AG08395 (cell line): ENCODE data around the gene SEC22A.

Experiments used
- DNase-seq: peaks from one replicate; pipeline ENCODE4 v3.0.0; 2012; ENCODE audit warnings: mixed read lengths, low spot score

Gene SEC22A

GRCh38 chr3:123307064-123307463 is 105.3 kb downstream of the SEC22A start:
- no peak for DNase-seq

DNA sequence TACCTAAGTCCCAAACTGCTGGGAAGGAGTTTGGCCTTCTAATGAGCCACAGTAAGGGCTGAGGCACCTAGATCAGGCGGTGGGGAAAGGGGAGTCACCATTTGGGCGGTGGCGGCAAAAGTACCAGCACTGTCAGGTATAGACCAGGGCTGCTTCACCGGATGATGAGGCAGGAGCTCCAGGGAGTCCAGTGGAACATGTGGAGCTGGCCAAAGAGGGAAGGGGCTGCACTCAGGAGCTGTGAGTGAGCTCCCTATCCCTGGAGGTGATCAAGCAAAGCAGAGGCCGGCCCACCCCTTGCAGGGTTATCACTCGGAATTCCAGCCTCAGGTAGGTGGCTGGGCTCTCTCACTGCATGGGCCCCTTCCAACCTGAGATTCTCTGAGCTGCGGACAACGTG is 108.4 kb downstream of the SEC22A start:
- DNase-seq, result no peak

DNA sequence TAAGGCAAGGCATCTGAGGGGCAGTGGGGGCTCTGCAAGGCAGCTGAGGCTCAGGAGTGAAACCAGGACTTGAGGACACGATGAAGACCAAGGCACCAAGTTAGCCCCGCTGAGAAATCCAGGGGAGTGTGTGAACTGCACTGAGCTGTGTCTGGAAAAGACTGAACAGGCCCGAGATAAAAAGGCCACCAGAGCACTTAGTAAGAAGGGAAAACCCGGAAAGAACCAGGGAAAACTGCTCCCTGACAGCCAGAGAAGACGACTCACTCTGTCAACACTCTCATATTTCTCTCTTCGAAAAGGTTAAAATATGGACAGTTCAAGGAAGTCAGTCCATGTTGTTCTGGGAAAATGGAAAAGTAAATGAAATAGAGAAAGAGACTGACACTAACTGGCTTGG is 109.0 kb downstream of the SEC22A start:
- no peak for DNase-seq

- no peak for DNase-seq
Measured at GRCh38 chr3:123311201-123311600, 109.5 kb downstream of the SEC22A start.

DNA sequence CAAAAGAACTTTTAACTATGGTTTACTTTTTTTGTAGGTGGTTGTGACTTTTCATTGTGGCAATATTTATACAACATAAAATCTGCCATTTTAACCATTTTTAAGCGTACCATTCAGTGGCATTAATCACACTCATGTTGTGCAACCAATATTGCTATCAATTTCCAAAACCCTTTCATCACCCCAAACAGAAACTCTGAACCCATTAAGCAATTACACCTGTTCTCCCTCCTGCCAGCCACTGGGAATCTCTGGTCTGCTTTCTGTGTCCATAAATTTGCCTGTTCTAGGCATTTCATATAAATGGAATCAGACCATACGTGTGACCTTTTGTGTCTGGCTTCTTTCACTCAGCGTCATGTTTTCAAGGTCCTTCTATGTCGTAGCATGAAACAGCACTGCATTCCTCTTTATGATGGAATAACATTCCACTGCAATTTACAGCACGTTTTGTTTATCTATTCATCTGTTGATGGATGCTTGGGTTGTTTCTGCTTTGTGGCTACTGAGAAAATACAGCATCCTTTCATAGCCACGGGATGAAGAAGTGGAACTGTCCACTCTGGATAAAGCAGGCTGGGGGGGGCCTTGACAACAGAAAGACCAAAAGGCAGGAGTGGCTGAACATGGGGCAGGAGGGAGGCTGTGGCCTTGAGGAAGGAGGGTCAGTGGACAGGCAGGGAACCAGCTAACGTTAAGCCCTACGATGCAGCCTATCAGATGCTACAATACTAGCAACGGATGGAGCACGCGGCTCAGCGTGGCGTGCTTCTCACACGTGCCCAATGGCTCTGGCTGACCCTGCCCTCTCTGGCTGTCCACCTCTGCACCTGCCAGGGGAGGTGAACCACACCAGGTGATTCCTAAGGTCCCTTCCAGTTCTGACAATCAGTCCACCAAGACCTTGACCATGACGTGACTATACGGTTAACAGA is 110.9 kb downstream of the SEC22A start:
- no peak for DNase-seq

- no peak for DNase-seq
Measured at GRCh38 chr3:123313889-123314288, 112.1 kb downstream of the SEC22A start.

DNA sequence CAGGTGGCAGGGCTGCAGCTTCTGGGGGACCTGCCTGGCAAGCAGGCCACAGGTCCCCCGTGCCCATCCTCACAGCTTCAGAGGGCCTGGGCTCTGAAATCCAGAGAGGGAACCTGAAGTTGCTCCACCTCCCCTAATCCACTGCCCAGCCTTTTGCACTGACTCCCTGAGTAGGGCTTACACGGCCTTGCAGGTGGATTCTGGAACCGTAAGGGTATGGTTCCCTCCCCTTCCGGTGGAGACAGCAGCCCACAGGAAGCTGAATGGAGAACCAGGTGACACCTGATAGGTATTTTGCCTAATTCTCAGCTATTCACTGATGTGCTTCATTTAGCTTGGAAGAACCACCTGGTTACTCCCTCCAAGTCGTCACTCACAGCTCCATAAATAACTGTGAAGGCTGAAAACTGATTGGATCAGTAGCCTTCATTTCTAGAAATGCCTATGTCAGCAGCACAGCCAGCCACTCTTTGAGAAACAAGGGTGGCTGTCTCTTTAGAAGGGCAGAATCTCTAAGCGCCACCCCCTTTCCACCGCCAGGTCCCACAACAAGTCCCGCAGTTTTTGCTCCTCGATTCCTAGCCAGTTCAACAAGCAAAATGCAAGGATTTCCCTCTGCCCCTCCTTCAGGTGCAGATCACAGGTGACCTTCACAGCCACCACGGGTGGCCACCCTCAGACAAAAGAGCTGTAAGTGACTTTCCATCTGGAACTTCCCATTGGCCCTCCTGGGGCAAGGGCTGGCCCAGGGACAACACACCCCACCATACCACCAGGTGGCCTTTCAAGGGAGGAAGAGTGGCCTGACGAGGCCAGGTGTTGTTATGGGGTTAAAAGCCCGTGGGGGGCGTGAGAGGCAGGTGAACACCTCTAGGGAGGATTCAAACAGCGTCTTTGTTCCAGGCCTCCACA is 112.9 kb downstream of the SEC22A start:
- no peak for DNase-seq

GRCh38 chr3:123315271-123315595 is 113.5 kb downstream of the SEC22A start:
- no peak for DNase-seq

GRCh38 chr3:123317716-123318115 is 116.0 kb downstream of the SEC22A start:
- DNase-seq, result no peak

- DNase-seq, result no peak
Measured at GRCh38 chr3:123318374-123318773, 116.6 kb downstream of the SEC22A start.

DNA sequence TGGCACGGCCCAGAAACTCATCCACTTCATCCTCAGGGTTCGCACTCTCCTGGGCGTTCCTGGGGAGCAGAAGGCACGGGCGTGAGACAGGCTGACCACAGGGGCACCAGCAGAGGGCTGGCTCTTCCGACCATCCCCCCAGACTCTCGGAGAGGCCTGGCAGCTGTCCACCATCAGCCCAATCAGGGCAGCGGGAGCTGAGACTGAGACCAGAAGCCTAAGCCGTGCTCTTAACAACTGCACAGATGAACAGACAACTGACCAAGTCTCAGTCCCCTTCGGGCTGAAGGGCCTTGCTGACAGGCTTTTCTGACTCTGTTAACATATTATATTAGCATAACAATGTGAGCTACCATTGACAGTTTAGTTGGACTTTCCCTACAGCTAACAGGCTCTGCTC is 118.0 kb downstream of the SEC22A start:
- no peak for DNase-seq

DNA sequence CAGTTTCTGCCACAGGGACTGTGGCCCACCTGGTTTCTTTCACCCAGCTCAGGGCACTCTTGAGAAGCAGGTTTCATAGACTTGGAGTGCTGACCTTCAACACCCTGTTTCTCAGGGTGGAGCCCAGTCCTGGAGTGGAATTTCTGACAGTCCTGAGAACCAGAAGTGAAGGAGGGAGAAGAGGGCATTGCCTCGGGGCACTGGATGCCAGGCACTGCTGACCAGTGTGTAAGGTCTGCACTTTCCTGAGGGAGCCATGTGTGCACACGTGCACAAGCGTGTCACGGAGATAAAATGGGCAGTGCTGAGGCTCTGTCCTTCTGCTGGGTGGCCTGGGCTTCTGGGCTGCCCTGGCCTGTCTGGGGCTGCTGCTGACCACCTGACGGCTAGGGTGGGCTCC is 118.5 kb downstream of the SEC22A start:
- DNase-seq, result no peak

GRCh38 chr3:123321806-123322205 is 120.1 kb downstream of the SEC22A start:
- no peak for DNase-seq

DNA sequence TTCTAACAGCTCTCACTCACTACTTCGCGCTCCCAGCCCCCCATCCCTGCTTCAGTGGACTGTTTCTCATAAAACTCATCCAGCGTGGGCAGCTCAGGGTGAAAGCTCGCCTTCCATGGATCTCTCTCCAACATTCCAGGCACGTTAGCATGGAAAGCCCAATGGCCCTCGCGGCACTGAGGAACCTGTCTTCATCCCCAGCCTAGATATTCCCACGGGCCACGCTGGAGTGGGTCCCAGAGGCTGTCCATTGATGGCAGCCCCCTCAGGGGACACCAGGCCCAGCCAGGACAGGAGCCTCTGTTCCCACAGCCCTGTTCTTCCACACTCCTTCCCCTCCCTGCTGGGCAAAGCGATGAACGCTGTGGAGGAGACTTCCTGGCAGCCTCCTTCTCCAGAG is 121.1 kb downstream of the SEC22A start:
- DNase-seq, result no peak
